Measurements from ENCODE around the gene EHMT1. TPM values are rescaled to one million over a fixed set of nuclear protein-coding genes. Genes with fewer than 3 reads are reported as not detected.

Gene EHMT1
- total RNA-seq, 1 donor from 2014 or later, result 64.5 TPM

- H3K27ac ChIP-seq (ENCODE audit: low read depth, low read length), result no peak overlapping the region
- Mint-ChIP-seq H3K36me3 (ENCODE audit: low read depth, unreplicated experiment) (peaks cover 11% of the 10 kb centered on the region), H3K27me3 (ENCODE audit: low read depth, unreplicated experiment) (no peaks in the 10 kb centered on the region), H3K4me1 (ENCODE audit: low read depth, unreplicated experiment) (peaks cover 37% of the 10 kb centered on the region), H3K27ac (ENCODE audit: unreplicated experiment) (no peak overlapping the region), H3K9me3 (ENCODE audit: unreplicated experiment) (peaks cover 2% of the 10 kb centered on the region), H3K4me3 (ENCODE audit: unreplicated experiment) (no peak overlapping the region)
- DNase-seq (ENCODE audit: low read depth) (no peak), FAIRE-seq (no peak)
- TF ChIP-seq CTCF (IDR thresholded peaks at IDR 0.05; ENCODE audit: insufficient read depth, low read depth, low read length) (no peak), EZH2 (IDR thresholded peaks at IDR 0.05; ENCODE audit: insufficient read depth, low read length) (no peak)
- H2AFZ ChIP-seq (ENCODE audit: low read depth, low read length), result no peak overlapping the region
- H3K9me3 ChIP-seq (ENCODE audit: insufficient read depth, low read depth, low read length), result no peaks in the 10 kb centered on the region
- H3K27me3 ChIP-seq (ENCODE audit: insufficient read depth, low read length), result no peaks in the 10 kb centered on the region
- no peak overlapping the region for H3K4me2 ChIP-seq (ENCODE audit: low read length)
- H3K9ac ChIP-seq (ENCODE audit: low read length), result no peak overlapping the region
- H3K36me3 ChIP-seq (ENCODE audit: insufficient read depth, low read length), result no peaks in the 10 kb centered on the region
- H3K79me2 ChIP-seq (ENCODE audit: insufficient read depth, low read length), result peaks cover 91% of the 10 kb centered on the region
- H3K4me3 ChIP-seq (ENCODE audit: insufficient read depth, low read depth, low read length), result no peak overlapping the region
- peaks cover 10% of the 10 kb centered on the region for H3K4me1 ChIP-seq (ENCODE audit: insufficient read depth, low read length)
- peaks cover 94% of the 10 kb centered on the region for H4K20me1 ChIP-seq (ENCODE audit: insufficient read depth, low read length)
Observed at GRCh38 chr9:137670391-137671195, 51.8 kb downstream of the EHMT1 start.

GRCh38 chr9:137671196-137671538, 52.4 kb downstream of the EHMT1 start:
- TF ChIP-seq CTCF (IDR thresholded peaks at IDR 0.05; ENCODE audit: insufficient read depth, low read depth, low read length), result no peak
- TF ChIP-seq EZH2 (IDR thresholded peaks at IDR 0.05; ENCODE audit: insufficient read depth, low read length), result no peak
- no peak for FAIRE-seq
- H3K4me2 ChIP-seq (ENCODE audit: low read length), result no peak overlapping the region
- peaks cover 37% of the 10 kb centered on the region for H3K4me1 Mint-ChIP-seq (ENCODE audit: low read depth, unreplicated experiment)
- peaks cover 89% of the 10 kb centered on the region for H4K20me1 ChIP-seq (ENCODE audit: insufficient read depth, low read length)
- H3K27me3 Mint-ChIP-seq (ENCODE audit: low read depth, unreplicated experiment), result no peaks in the 10 kb centered on the region
- H2AFZ ChIP-seq (ENCODE audit: low read depth, low read length), result no peak overlapping the region
- H3K27ac ChIP-seq (ENCODE audit: low read depth, low read length), result no peak overlapping the region
- peaks cover 11% of the 10 kb centered on the region for H3K36me3 Mint-ChIP-seq (ENCODE audit: low read depth, unreplicated experiment)
- no peaks in the 10 kb centered on the region for H3K9me3 ChIP-seq (ENCODE audit: insufficient read depth, low read depth, low read length)
- no peak overlapping the region for H3K27ac Mint-ChIP-seq (ENCODE audit: unreplicated experiment)
- no peak overlapping the region for H3K4me3 Mint-ChIP-seq (ENCODE audit: unreplicated experiment)
- no peak overlapping the region for H3K4me3 ChIP-seq (ENCODE audit: insufficient read depth, low read depth, low read length)
- no peak overlapping the region for H3K9ac ChIP-seq (ENCODE audit: low read length)
- no peaks in the 10 kb centered on the region for H3K27me3 ChIP-seq (ENCODE audit: insufficient read depth, low read length)
- no peaks in the 10 kb centered on the region for H3K36me3 ChIP-seq (ENCODE audit: insufficient read depth, low read length)
- peaks cover 10% of the 10 kb centered on the region for H3K4me1 ChIP-seq (ENCODE audit: insufficient read depth, low read length)
- DNase-seq (ENCODE audit: low read depth), result no peak
- H3K79me2 ChIP-seq (ENCODE audit: insufficient read depth, low read length), result peaks cover 86% of the 10 kb centered on the region
- H3K9me3 Mint-ChIP-seq (ENCODE audit: unreplicated experiment), result peaks cover 2% of the 10 kb centered on the region

- no peak for DNase-seq (ENCODE audit: low read depth)
- no peaks in the 10 kb centered on the region for H3K9me3 ChIP-seq (ENCODE audit: insufficient read depth, low read depth, low read length)
- H2AFZ ChIP-seq (ENCODE audit: low read depth, low read length), result no peak overlapping the region
- no peak overlapping the region for H3K4me3 ChIP-seq (ENCODE audit: insufficient read depth, low read depth, low read length)
- TF ChIP-seq EZH2 (IDR thresholded peaks at IDR 0.05; ENCODE audit: insufficient read depth, low read length) (no peak), CTCF (IDR thresholded peaks at IDR 0.05; ENCODE audit: insufficient read depth, low read depth, low read length) (no peak)
- Mint-ChIP-seq H3K9me3 (ENCODE audit: unreplicated experiment) (peaks cover 2% of the 10 kb centered on the region), H3K27me3 (ENCODE audit: low read depth, unreplicated experiment) (no peaks in the 10 kb centered on the region), H3K27ac (ENCODE audit: unreplicated experiment) (peak overlapping the region; percentile 41), H3K4me1 (ENCODE audit: low read depth, unreplicated experiment) (peaks cover 37% of the 10 kb centered on the region), H3K36me3 (ENCODE audit: low read depth, unreplicated experiment) (peaks cover 11% of the 10 kb centered on the region), H3K4me3 (ENCODE audit: unreplicated experiment) (no peak overlapping the region)
- FAIRE-seq, result no peak
- no peak overlapping the region for H3K27ac ChIP-seq (ENCODE audit: low read depth, low read length)
- H3K27me3 ChIP-seq (ENCODE audit: insufficient read depth, low read length), result no peaks in the 10 kb centered on the region
- H3K4me2 ChIP-seq (ENCODE audit: low read length), result no peak overlapping the region
- H3K36me3 ChIP-seq (ENCODE audit: insufficient read depth, low read length), result no peaks in the 10 kb centered on the region
- no peak overlapping the region for H3K9ac ChIP-seq (ENCODE audit: low read length)
- peaks cover 86% of the 10 kb centered on the region for H3K79me2 ChIP-seq (ENCODE audit: insufficient read depth, low read length)
- H3K4me1 ChIP-seq (ENCODE audit: insufficient read depth, low read length), result peaks cover 5% of the 10 kb centered on the region
- peaks cover 89% of the 10 kb centered on the region for H4K20me1 ChIP-seq (ENCODE audit: insufficient read depth, low read length)
Observed at GRCh38 chr9:137671721-137672120, 52.9 kb downstream of the EHMT1 start.

Data from astrocyte (in vitro differentiated cells and primary cell).